HG03280 (cell line): Measurements from ENCODE around the gene DOK7.

Experiments used
- ATAC-seq: cut with Tn5 transposase; IDR thresholded peaks from one replicate; pipeline ENCODE4 v1.9.1; 2021; ENCODE audit warnings: mild to moderate bottlenecking, moderate library complexity; ENCODE audit not compliant: unreplicated experiment

The DOK7 gene

GRCh38 chr4:3427134-3427476, 36.0 kb upstream of the DOK7 start:
- ATAC-seq: no peak

- ATAC-seq: no peak
Observed at GRCh38 chr4:3427706-3428446, 35.2 kb upstream of the DOK7 start.

GRCh38 chr4:3429651-3430050, 33.5 kb upstream of the DOK7 start:
- no peak for ATAC-seq

GRCh38 chr4:3430524-3430923, 32.6 kb upstream of the DOK7 start:
- no peak for ATAC-seq

GRCh38 chr4:3431446-3431993, 31.6 kb upstream of the DOK7 start:
- ATAC-seq: no peak

GRCh38 chr4:3432381-3432790, 30.7 kb upstream of the DOK7 start:
- no peak for ATAC-seq

- no peak for ATAC-seq
Observed at GRCh38 chr4:3433138-3433869, 29.8 kb upstream of the DOK7 start.

- ATAC-seq: no peak
Observed at GRCh38 chr4:3434881-3435685, 28.0 kb upstream of the DOK7 start.

- ATAC-seq: no peak
Observed at GRCh38 chr4:3435686-3435956, 27.5 kb upstream of the DOK7 start.

- ATAC-seq: no peak
Observed at GRCh38 chr4:3436048-3436797, 26.9 kb upstream of the DOK7 start.

- no peak for ATAC-seq
Observed at GRCh38 chr4:3436798-3437581, 26.1 kb upstream of the DOK7 start.

- no peak for ATAC-seq
Observed at GRCh38 chr4:3437582-3437936, 25.5 kb upstream of the DOK7 start.

- ATAC-seq: no peak
Observed at GRCh38 chr4:3437998-3438846, 24.9 kb upstream of the DOK7 start.

- no peak for ATAC-seq
Observed at GRCh38 chr4:3438847-3439180, 24.3 kb upstream of the DOK7 start.

- ATAC-seq: no peak
Observed at GRCh38 chr4:3439391-3439790, 23.7 kb upstream of the DOK7 start.

- no peak for ATAC-seq
Observed at GRCh38 chr4:3440011-3440410, 23.1 kb upstream of the DOK7 start.

GRCh38 chr4:3440979-3441500, 22.1 kb upstream of the DOK7 start:
- no peak for ATAC-seq

- ATAC-seq: no peak
Observed at GRCh38 chr4:3441501-3442459, 21.3 kb upstream of the DOK7 start, which contains the start of gene HGFAC. HGFAC (plus strand) TSS chr4:3441968; CDS start chr4:3442002, 34 bp downstream.
